Sigmoid colon (tissue), 7 donors: ENCODE measurements around the gene BCAR3. TPM values are rescaled to one million over a fixed set of nuclear protein-coding genes. Genes with fewer than 3 reads are reported as not detected.

ENCODE experiments used
- DNase-seq: peaks from one replicate; pipeline ENCODE4 v3.0.0-alpha.2; 2019
- H3K27ac ChIP-seq, 4 donors: fragments of 200-600 bp; sonication (generic); one replicate each; pipeline ENCODE4 v1.5.1; 2016 to 2019; ENCODE audit warnings: mild to moderate bottlenecking in 1 of 4
- H3K27me3 ChIP-seq, 3 donors: fragments of 200-600 bp; sonication (generic); one replicate each; pipeline ENCODE4 v1.5.1; 2019; ENCODE audit warnings: mild to moderate bottlenecking in 1 of 3
- H3K36me3 ChIP-seq, 4 donors: fragments of 200-600 bp; sonication (generic); one replicate each; pipeline ENCODE4 v1.5.1; 2016 to 2019
- H3K4me1 ChIP-seq, 4 donors: fragments of 200-600 bp; sonication (generic); one replicate each; pipeline ENCODE4 v1.5.1; 2017 to 2019
- H3K4me3 ChIP-seq, 4 donors: fragments of 200-600 bp; sonication (generic); one replicate each; pipeline ENCODE4 v1.5.1; 2017 to 2019; ENCODE audit warnings: mild to moderate bottlenecking in 2 of 4, moderate library complexity in 1 of 4
- H3K9me3 ChIP-seq, 4 donors: fragments of 200-600 bp in 3 of 4; sonication (generic) in 3 of 4; one replicate each; pipeline versions ENCODE4 v1.5.1 to v1.6.1; 2013 to 2019
- CTCF ChIP-seq, 4 experiments: fragments of 450-650 bp in 3 of 4; fragments of 200-600 bp in 1 of 4; IDR thresholded peaks; one replicate each; pipeline ENCODE4 v1.5.1; 2016 to 2019; ENCODE audit warnings: antibody characterized with exemption in 4 of 4, mild to moderate bottlenecking in 3 of 4, moderate library complexity in 2 of 4
- EP300 ChIP-seq, 4 donors: sonication (generic); formaldehyde crosslinking; IDR thresholded peaks; one replicate each; pipeline ENCODE4 v1.6.1; 2017; ENCODE audit warnings: antibody characterized with exemption in 4 of 4
- POLR2A ChIP-seq, 2 donors: fragments of 450-650 bp; IDR thresholded peaks; one replicate each; pipeline ENCODE4 v1.6.1; 2016; ENCODE audit warnings: antibody characterized with exemption in 2 of 2, mild to moderate bottlenecking in 2 of 2, moderate library complexity in 2 of 2
- POLR2AphosphoS5 ChIP-seq, 4 donors: sonication (generic); formaldehyde crosslinking; IDR thresholded peaks; one replicate each; pipeline ENCODE4 v1.6.1; 2017; ENCODE audit warnings: antibody characterized with exemption in 4 of 4
- WGBS, 2 donors: extraction: QIAGEN DNeasy Blood & Tissue Kit; methylation state at CpG; one replicate each; pipeline ENCODE4 v1.1.7; 2013; 5-methylcytosine and 5-hydroxymethylcytosine counted together
- intact Hi-C: fragments of 100-400 bp; cut with DNase I; formaldehyde crosslinking; loops from one replicate; pipeline ENCODE4 v1.15.1; 2023
- polyA plus RNA-seq, 3 donors: library from polyadenylated mRNA; stranded (reverse); fragments of 200-250 nt; gene quantifications; one replicate each; pipeline ENCODE4 v1.2.3, GENCODE V29; 2013
- total RNA-seq, 4 donors: library from RNA; depleted of rRNA; stranded (reverse); fragments of >200 nt; gene quantifications; one replicate each; pipeline ENCODE4 v1.1.0, GENCODE V29; 2016
- donor health status: healthy with polysubstance abuse.
- donor health status: Bipolar disorder and iron deficiency.
- donor health status: healthy.

Gene BCAR3
- total and polyA plus RNA-seq, 7 donors, result 12.3 to 43.2 (median 22.1) TPM

DNA sequence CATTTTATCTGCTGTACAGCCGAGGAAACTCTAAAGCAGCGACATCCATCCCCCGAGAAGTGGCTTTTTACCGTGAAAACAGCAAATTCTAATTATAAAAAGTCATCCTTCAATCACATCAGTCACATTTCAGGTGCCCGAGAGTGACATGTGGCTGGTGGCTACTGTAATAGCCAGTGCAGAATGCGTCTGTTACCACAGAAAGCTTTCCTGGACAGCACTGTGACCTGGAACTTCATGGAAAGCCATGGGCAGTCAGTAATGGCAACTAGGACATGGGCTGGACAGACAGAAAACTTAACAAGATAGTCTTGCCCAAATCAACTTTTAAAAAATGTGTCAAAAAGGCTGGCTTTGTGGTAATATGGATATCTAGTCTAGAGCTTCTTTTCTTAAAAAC, 106.6 kb downstream of the BCAR3 start:
- no peak for DNase-seq
- no peaks in the 10 kb centered on the region for H3K27me3 ChIP-seq
- peaks cover 0 to 61% (median 26%) of the 10 kb centered on the region in 4 donors for H3K36me3 ChIP-seq
- intact Hi-C loops, result no loop called here
- H3K4me3 ChIP-seq, result no peak overlapping the region
- no peaks in the 10 kb centered on the region for H3K9me3 ChIP-seq
- H3K27ac ChIP-seq, result no peak overlapping the region
- peaks cover 0 to 27% (median 6%) of the 10 kb centered on the region in 4 donors for H3K4me1 ChIP-seq
- 91 to 96% methylated on average over 6 of the region's 6 CpGs for whole genome bisulfite sequencing, 2 donors
- TF ChIP-seq CTCF (IDR thresholded peaks at IDR 0.05), result no peak
- no peak for TF ChIP-seq POLR2A (IDR thresholded peaks at IDR 0.05)
- no peak for TF ChIP-seq EP300 (IDR thresholded peaks at IDR 0.05)
- TF ChIP-seq POLR2AphosphoS5 (IDR thresholded peaks at IDR 0.05), result no peak

GRCh38 chr1:93574511-93574910, 107.1 kb downstream of the BCAR3 start:
- Histone ChIP-seq H3K4me3 (no peak overlapping the region), H3K27me3 (no peaks in the 10 kb centered on the region)

GRCh38 chr1:93573940-93574469, 107.6 kb downstream of the BCAR3 start:
- no peak for DNase-seq
- Histone ChIP-seq H3K27me3 (no peaks in the 10 kb centered on the region), H3K4me1 (peaks cover 0 to 21% (median 0%) of the 10 kb centered on the region in 4 donors), H3K9me3 (no peaks in the 10 kb centered on the region), H3K27ac (no peak overlapping the region), H3K4me3 (no peak overlapping the region), H3K36me3 (peaks cover 0 to 66% (median 30%) of the 10 kb centered on the region in 4 donors)
- 14 to 59% methylated on average over 1 of the region's 1 CpG for WGBS, 2 donors
- no peak for TF ChIP-seq CTCF (IDR thresholded peaks at IDR 0.05)
- no peak for TF ChIP-seq EP300 (IDR thresholded peaks at IDR 0.05)
- TF ChIP-seq POLR2AphosphoS5 (IDR thresholded peaks at IDR 0.05), result no peak
- no peak for TF ChIP-seq POLR2A (IDR thresholded peaks at IDR 0.05)
- intact Hi-C loops, result no loop called here

More at GRCh38 chr1:93574511-93574910, 107.1 kb downstream of the BCAR3 start:
- H3K36me3 ChIP-seq, result peaks cover 0 to 64% (median 28%) of the 10 kb centered on the region in 4 donors
- TF ChIP-seq POLR2AphosphoS5 (IDR thresholded peaks at IDR 0.05), result no peak
- no peak for TF ChIP-seq CTCF (IDR thresholded peaks at IDR 0.05)
- TF ChIP-seq POLR2A (IDR thresholded peaks at IDR 0.05), result no peak
- TF ChIP-seq EP300 (IDR thresholded peaks at IDR 0.05), result no peak
- H3K9me3 ChIP-seq, result no peaks in the 10 kb centered on the region
- intact Hi-C loops, result no loop called here
- no peak overlapping the region for H3K27ac ChIP-seq
- H3K4me1 ChIP-seq, result peaks cover 0 to 23% (median 2%) of the 10 kb centered on the region in 4 donors
- WGBS, 2 donors, result 85 to 95% methylated on average over 7 of the region's 7 CpGs
- DNase-seq, result no peak

GRCh38 chr1:93571623-93572310, 109.9 kb downstream of the BCAR3 start:
- H3K4me3 ChIP-seq, result no peak overlapping the region
- no peaks in the 10 kb centered on the region for H3K9me3 ChIP-seq
- intact Hi-C loops, result no loop called here
- H3K4me1 ChIP-seq, result peaks cover 0 to 12% (median 0%) of the 10 kb centered on the region in 4 donors
- WGBS, 2 donors, result 97% methylated on average over 12 of the region's 12 CpGs
- H3K27me3 ChIP-seq, result no peaks in the 10 kb centered on the region
- DNase-seq, result no peak
- peaks cover 0 to 83% (median 39%) of the 10 kb centered on the region in 4 donors for H3K36me3 ChIP-seq
- H3K27ac ChIP-seq, result no peak overlapping the region
- TF ChIP-seq POLR2AphosphoS5 (IDR thresholded peaks at IDR 0.05) (no peak), EP300 (IDR thresholded peaks at IDR 0.05) (no peak), POLR2A (IDR thresholded peaks at IDR 0.05) (no peak), CTCF (IDR thresholded peaks at IDR 0.05) (no peak)
